Non-pigmented ciliary epithelial cell (primary cell): ENCODE results near the gene TAS1R2.
A peak's percentile ranks its signal among the peaks of the same experiment; 100 is the strongest.
"Not testable (repeated sequence)": the region's sequence is repeated elsewhere in the genome, so short reads cannot be mapped to it uniquely, and the experiment has no call there.

Experiments
- DNase-seq: peaks from one replicate; pipeline ENCODE4 v3.0.0-alpha.2; 2010; ENCODE audit warnings: low read depth

TAS1R2 gene

DNA sequence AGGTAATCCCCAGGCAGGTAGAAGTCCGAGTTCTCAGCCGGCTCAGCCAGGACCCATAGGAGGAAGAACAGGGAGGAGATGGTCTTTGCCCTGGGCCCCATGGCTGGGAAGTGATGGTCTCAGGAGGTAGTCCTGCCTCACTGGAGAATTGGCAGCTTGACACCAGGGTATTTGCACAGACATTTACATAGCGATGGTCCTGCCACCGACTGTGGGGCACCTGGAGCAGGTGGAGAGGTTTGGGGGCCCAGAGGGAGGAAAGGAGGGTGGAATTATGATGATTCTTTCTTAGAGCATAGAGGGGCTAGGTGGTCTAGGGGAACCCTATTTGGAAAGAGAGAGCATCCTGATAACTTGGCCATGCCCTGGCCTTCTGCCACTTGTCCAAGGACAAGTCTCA, at the start of gene TAS1R2:
Gene TAS1R2, minus strand, starts transcription at position 101 of the 400 bp plus-strand sequence. Its CDS starts 0 bp downstream, at position 101.
- DNase-seq: no peak

DNA sequence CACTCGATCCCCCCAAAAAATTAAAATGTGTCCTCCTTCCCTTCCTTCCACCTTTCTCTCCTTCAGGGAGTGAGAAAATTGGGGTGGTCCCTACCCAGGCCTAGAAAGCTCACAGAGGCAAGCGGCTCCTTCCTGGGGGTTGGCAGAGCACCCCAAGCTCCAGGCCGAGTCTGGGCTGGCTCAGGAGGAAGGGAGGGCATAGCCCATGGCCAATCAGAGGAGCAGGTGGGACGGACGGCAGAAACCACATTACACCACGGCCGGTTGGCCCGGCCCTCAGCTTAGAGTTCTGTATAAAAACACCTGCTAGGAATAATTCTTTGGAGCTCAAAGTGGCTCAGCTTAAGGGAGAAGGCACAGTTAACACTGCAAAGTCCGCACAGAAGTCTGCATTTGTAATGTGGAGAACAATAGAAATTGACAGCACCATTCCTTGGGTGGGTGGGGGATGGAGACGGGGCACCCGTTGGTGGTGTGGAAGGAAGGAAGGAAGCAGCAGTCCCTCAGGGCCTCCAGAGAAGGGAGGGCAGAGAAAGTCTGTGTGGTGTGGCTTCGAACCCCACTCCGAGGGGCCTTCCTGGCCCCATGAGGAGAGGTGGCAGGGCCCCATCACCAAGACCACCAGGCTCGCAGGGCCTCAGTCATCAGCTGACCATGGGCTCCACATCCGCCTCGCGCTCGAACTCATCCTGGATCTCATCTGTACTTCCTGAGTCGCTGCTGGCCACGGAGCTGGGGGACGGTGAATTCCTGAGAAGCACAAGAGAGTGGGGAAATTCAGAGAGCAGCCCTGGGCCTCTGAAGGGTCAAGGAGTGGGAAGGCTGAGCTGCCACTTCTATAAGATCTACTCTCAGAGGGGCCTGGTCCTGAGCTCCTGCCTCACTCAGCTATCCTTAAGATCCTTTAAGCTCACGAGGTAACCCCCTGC, 48.7 kb upstream of the TAS1R2 start:
- no peak for DNase-seq

DNA sequence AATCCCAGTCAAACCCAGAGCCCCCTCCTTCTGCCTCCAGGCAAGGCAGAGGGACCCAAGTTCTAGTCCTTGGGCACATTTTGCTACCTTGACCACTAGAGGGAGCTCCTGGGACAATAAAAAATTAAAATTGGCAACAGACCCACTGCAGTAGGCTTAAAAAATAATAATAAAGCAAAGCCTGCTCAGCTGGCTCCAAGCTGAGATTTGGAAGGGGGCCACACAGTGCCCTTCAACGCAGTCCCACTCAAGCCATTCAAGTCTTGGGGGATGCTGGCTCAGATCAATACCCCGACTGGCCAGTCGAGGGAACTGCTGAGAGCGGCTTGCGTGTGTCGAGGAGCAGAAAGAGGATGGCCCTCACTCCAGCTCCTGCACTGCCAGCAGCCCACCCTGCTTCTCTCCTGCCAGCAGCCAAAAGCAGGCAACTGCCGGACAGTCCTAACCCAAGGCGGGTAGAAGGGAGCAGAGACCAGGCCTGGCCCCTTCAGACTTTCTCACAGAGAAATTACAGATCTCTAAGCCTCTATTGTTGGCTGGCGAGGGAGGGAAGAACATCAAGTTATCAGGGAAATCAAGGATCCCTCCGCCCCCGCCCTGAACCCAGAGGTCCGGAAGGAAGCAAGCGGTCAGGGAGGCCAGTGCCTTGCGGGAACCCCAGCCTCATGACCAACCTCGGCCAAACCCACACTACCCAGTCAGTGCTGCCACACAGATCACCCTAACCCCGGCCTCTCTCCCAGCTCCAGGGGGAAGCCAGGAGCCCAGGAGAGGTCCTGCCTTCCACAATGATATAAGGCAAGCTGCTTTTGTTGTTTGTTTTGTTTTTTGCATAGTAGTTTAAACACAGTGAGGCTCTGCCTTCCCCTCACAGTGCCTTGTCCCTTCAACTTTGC, 47.8 kb upstream of the TAS1R2 start:
- no peak for DNase-seq

DNA sequence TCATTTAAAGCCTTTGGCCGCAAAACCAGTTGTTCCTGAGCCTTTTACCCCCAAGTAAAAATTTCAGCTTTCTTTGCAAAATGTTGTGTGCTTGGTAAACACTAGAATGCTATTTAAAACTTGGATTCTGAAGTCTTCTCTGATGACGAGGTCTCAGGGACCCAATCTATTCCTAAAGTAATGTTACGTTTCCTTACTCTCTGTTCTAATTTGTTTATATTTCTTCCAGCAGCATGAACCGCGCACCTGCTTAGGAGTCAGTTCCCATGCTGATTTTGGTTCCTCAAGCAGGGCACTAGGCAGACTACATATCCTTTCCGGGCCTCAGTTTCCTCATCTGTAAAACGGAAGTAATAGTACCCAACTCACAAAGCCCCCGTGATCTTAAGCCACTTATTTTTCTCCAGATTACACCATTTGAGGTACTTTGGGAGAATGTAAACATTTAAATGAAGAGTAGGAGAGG, 43.9 kb upstream of the TAS1R2 start:
- DNase-seq: no peak

DNA sequence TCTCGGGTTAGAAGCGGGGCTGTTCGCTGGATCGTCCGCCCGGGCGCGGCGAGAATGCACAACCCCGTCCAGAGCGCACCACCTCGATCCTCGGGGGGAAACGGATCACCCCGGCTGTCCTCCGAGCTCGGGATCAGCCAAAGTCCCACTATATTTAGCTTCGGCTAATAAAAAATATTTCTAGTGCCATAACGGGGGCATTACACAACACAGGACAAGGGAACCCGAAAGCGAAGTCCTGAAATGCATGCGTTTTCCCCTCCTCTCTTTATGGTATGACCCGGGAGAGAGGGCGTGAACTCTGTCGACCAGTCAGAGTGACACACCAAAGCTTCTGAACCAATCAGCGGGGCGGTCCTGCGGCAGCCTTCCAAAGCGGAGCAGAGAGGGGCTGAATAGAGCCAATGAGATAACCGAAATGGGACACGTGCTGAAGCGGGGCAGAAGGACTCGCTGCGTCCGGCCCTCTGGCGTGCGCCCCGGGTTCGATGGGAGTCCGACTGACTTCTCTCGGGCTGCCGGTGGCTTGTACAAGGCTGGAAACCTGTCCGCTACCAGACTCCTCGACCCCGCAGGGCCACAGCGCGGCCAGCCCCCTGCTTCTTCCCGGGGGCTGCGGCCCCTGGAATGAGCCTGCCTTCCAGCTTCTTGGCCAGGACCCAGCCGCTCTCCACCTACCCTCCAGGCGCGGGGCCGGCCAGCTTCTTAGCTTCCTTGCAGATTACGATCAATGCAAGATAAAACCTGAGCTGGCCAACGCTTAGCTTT, 43.2 kb upstream of the TAS1R2 start, which contains the start of gene ALDH4A1:
Gene ALDH4A1, minus strand, starts transcription at position 33 of the 768 bp plus-strand sequence. Its CDS starts 32 bp downstream, at position 1.
- DNase-seq: peak; percentile 92

DNA sequence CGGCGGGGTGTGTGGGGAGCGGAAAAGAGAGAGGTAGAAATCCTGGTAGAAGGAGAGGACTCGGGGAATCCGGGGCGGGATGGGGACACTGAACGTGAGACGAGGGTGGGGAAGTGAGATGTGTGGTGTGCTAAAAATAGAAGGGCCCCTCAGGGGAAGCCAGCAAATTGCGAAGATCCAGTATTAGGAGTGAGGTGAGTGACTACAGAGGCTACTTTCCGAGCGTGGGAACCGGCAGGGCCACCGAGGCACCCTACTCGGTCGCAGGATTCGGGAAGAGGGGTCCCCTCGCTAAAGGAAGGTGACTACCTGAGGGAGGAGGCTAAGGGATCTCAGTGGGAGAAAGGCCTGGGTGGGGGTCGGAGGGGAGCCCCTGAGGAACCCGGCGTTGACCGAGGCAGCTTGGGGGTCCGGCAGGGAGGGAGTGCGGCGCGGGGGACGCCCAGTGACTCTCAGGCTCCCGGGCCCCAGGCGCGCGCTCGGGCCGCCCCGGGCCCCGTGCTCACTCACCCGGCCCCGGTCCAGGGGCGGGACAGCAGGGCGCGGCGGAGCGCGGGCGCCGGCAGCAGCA, 42.6 kb upstream of the TAS1R2 start:
- no peak for DNase-seq

DNA sequence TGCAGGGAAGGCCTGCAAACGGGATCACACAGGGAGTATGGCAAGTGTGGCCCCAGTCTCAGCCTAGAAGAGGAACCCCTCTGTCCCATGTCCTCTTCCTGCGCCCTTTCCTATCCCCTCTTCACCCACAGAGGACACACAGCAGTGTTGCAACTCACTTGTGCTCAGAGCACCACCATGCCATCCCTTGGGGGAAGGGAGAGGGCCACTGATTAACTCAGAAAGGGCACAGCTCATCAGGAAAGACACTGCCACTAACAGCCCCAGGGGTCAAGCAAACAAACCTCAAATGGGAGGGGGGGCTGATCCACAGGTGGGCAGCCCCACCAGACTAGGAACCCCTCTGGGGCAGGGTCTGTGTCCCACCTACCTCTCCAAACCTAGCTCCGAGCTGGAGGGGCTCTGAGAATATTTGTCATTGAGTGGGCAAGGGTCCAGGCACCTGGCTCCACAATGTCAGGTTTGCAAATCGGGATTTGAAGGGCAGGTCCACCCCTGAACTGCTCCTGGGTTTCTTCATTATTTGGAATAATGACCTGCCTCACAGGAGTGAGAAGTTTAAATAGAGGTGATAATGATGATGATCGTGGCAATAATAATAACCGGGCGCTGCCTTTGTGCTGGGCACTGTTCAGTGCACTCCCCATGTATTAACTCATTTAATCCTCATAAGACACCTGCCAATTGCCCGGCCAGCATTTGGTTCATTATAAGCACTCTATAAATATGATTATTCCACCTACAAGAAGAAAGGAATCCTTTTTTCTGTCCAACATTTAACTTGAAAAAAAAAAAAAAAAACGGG, 41.9 kb upstream of the TAS1R2 start:
- DNase-seq: no peak

DNA sequence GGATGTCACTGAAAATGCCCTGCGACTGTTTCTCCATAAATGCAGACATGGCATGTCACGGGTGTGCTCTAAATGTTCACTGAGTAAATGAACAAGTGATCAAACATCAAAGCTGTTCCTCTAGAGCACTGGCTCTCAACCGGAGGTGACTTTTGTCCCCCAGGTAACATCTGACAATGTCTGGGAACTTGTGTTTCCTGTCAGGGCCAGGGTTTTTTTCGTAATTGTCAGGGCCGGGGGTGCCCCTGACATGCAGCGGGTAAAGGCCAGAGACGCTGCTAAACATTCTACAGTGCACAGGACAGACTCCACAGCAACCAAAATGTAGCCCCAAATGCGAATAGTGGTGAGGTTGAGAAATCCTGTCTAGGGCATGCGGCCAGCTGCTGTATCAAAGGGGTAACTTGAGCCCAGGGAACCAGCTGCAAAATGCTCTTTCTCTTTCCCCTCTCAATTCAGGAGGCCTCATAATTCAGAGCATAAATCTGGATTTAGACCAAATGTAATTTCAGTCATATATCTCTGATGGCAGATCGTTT, 40.9 kb upstream of the TAS1R2 start:
- DNase-seq: no peak

DNA sequence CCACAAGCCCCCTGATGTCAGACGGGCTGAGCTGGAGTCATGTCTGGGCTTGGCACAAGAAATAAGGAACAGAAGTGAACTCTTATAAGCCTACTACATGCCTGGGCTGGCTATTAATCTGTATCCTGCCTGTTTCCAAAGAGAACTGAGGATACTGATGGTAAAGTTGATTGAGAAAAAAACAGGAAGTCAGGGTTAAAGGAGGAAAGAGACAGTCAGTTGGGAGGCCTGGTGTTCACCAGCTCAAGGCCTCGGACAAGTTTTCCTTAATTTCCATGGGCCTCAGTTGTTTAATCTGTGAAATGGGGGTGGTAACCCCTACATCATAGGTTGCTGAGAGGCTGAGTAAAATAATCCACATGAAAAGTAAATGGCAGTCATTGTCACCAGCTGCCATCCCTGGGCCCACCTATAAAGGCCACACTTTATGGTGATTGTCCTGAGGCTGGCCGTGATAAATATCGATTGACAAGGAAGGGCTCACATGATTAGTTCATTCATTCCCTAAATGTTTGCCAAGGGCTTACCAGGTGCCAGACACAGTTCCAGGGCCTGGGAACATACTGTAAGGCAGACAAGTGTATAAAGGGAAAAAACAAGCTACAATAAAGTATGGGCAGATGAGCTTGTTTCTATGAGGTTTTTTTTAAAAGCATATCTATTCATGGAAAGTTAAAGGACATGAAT, 40.0 kb upstream of the TAS1R2 start:
- DNase-seq: no peak

DNA sequence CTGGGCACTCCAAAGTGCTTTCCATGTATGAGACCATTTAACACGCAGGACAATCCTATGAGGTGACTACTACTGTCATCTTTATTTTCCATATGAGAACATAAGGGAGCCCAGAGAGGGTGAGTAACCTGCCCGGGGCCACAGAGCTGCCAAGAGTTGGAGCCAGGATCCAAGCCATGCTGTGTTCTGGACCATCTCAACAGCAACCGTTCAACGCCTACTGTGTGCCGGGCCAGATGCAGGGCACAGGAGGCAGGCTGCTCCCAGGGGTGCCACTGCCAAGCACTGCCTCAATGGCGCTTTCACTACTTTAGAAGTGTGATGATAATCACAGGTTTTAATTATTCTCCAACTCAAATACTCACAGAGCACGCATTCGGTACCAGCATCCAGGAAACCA, 39.1 kb upstream of the TAS1R2 start:
- no peak for DNase-seq

DNA sequence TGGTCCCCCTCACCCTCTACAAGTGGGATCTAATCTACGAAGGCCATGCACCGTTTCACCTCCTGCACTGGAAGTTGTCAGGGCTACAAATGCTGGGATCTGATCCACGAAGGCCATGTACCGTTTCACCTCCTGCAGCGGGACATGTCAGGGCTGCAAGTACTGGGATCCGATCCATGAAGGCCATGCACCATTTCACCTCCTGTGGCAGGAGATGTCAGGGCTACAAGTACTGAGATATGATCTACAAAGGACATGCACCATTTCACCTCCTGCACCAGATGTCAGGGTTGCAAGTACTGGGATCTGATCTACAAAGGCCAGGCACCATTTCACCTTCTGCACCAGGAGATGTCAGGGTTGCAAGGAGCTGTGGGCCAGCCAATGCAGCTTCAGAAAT, 35.9 kb upstream of the TAS1R2 start:
- DNase-seq: no peak

DNA sequence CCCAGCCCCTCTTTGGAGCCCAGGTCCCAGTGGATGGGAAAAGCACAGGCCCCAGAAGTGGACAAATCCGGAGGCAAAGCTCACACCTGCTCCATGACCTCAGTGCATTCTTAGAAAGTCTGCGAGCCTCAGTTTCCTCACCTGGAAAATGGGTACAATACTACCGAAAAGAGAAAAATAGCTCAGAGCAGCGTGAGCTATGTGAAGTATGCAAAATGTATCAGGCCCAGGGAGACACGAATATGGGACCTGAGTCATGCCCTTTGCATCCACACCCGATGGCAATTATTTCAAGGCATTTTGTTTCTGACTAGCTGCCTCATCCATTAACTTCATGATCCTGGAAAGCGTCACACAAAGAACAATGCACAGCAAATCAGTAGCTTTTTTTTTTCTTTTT, 33.7 kb upstream of the TAS1R2 start:
- DNase-seq: no peak

DNA sequence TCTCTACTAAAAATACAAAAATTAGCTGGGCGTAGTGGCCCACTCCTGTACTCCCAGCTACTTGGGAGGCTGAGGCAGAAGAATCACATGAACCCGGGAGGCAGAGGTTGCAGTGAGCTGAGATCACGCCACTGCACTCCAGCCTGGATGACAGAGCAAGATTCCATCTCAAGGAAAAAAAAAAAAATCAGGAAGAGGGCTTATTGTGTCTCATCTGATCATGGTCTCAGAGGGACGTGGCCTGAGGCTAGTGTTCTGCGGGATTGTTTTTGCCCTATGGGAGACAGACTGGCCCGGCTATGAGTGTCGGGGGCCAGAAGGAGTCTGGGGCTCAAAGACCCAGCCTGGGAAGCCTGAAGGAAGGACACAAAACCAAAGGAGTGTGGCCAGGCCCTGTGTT, 32.4 kb upstream of the TAS1R2 start:
- DNase-seq: not testable (repeated sequence)

DNA sequence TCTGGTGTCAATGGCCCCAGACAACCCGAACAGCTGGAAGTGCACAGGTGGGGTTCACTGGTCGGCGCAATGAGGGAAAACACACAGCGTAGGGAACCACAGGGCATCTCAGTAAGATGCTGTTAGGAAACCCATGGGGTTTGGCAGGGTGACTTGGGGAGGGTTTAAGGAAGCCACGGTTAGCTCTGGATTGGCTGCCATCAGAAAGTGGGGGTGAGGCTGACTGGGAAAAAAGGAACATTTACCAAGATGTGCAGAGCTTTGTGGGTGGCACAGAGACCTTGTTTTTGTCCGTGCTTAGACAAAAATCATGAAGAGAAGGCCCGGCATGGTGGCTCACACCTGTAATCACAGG, 31.9 kb upstream of the TAS1R2 start:
- DNase-seq: no peak

DNA sequence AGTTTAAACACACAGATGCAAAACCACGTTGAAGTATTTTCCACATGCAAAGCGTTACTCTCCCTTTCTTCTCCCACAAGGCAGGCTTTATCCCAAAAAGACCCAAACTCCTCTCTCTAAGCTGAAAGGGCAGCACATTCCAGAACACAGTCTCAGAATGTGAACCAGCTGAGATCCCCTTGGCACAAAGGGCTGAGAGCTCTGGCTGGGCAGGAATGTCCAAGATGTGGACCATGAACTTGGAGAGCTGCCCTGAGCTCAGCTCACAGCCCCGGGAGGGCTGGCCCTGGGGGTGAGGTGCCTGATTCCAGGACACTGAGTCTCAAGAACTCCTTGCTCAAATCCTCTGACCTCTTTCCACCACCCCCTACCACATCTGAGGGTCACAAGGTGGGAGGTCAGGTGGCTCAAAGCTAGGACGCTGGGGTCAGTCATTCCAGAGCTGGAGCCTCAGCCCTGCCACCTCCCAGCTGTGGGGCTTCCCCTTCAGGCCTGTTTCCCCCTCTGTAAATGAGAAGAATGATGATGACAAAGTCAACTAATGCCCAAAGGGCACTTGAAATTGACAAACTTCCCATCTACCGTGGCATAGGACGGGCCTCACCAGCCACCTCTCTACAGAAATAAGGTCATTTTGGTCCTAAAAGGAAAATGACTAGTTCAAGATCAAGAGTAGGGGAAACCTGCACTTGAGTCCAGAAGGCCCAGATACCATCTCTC, 31.4 kb upstream of the TAS1R2 start:
- DNase-seq: no peak

DNA sequence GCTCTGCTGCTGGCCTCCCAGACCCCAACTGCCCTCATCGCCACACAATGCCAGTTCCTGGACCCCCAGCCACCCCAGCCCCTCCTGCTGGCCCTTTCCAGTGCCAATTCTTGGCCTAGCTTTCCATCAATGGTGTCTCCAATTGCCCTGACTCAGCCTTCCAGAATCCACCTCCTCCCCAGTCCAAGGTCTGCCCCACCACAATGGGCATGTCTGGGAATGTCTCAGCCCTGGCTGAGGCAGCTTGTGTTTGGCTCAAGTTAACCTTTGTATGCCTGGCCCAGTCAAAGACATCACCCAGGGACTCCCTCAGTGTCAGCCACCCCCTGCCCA, 26.5 kb upstream of the TAS1R2 start:
- DNase-seq: no peak

DNA sequence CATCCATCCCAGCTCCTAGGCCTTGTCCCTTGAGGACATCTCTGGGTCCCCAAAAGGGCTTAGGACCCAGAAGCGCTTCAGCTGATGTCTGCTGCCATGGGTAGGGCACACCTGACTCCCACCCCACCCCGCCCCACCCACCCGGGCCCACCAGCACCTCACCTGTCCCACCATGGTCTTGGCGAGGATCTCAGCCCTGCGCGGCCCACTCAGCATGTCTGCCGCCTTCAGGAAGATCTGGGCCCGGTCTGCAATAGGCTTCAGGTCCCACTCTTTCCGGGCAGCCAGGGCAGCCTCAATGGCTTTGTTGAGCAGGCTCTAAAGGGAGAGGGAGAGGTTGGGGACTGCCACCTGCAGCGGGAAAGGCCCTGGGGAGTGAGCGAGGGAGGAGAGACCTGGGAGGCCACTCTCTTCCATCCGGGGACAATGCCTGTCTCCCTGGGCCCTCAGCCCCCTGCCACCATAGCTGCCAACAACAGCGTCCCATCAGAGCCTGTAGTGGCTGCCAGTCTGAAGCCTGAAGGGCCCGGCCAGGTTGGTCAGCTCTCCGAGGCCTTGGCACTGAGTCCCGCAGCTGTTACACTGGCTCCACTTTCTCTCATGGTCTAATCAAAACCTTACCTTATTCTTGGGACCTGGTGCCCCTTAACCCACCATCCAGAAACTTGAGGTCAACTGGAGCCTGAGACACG, 26.0 kb upstream of the TAS1R2 start:
- DNase-seq: no peak

DNA sequence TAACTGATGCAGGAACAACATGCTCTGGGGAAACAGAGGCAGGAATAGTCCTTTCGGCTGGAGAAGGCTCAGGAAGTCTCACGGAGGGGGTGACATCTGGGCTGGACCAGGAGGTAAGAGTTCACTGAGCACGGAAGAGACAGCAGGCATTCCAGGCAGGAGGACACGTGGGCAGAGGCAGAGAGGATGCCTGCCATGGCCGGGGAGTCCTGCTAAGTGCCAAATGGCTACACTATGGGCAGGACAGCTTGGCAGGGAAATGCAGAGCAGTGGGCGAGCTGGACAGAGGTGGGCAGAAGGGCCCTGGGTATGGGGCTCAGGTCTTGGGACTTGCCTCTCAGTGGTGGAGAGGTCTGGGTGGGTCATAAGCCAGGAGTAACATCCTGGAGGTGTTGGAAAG, 25.3 kb upstream of the TAS1R2 start:
- no peak for DNase-seq

DNA sequence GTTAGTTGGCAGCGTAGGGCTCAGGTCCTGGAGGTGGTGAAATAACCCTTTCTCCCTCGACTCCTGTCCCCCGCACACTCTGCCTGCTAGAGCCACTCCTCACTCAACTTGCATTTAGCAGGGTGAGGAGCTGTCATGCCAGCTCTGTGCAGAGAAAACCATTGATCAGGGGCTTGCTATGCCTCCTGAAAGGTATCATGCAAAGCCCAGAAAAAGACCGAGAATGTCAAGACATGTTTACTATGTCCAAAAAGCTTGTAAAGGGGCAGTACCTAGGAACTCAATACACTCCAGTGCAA, 24.9 kb upstream of the TAS1R2 start:
- no peak for DNase-seq
